ENCODE measurements around the gene RNF217.
"Not testable (repeated sequence)": the region's sequence is repeated elsewhere in the genome, so short reads cannot be mapped to it uniquely, and the experiment has no call there.

RNF217 gene

GRCh38 chr6:125013938-125014660 is 51.9 kb downstream of the RNF217 start:
- no peak for DNase-seq (ENCODE audit: low read depth)

- DNase-seq (ENCODE audit: low read depth) = no peak
Observed at GRCh38 chr6:125014661-125014957, 52.4 kb downstream of the RNF217 start.

GRCh38 chr6:125015152-125015551 is 52.9 kb downstream of the RNF217 start:
- DNase-seq (ENCODE audit: low read depth) = no peak

- DNase-seq (ENCODE audit: low read depth) = no peak
Observed at GRCh38 chr6:125018136-125018535, 55.9 kb downstream of the RNF217 start.

GRCh38 chr6:125019281-125019680 is 57.0 kb downstream of the RNF217 start:
- no peak for DNase-seq (ENCODE audit: low read depth)

- DNase-seq (ENCODE audit: low read depth) = no peak
Observed at GRCh38 chr6:125019918-125020317, 57.7 kb downstream of the RNF217 start.

- DNase-seq (ENCODE audit: low read depth) = no peak
Observed at GRCh38 chr6:125020385-125020784, 58.1 kb downstream of the RNF217 start.

- DNase-seq (ENCODE audit: low read depth) = no peak
Observed at GRCh38 chr6:125022391-125022989, 60.3 kb downstream of the RNF217 start.

GRCh38 chr6:125025164-125025854 is 63.1 kb downstream of the RNF217 start:
- DNase-seq (ENCODE audit: low read depth) = no peak

GRCh38 chr6:125027287-125027686 is 65.0 kb downstream of the RNF217 start:
- no peak for DNase-seq (ENCODE audit: low read depth)

GRCh38 chr6:125030969-125031368 is 68.7 kb downstream of the RNF217 start:
- DNase-seq (ENCODE audit: low read depth) = no peak

- no peak for DNase-seq (ENCODE audit: low read depth)
Observed at GRCh38 chr6:125031385-125031784, 69.1 kb downstream of the RNF217 start.

- DNase-seq (ENCODE audit: low read depth) = not testable (repeated sequence)
Observed at GRCh38 chr6:125034929-125035328, 72.7 kb downstream of the RNF217 start.

GRCh38 chr6:125036486-125036885 is 74.2 kb downstream of the RNF217 start:
- not testable (repeated sequence) for DNase-seq (ENCODE audit: low read depth)

GRCh38 chr6:125037827-125038226 is 75.6 kb downstream of the RNF217 start:
- no peak for DNase-seq (ENCODE audit: low read depth)

GRCh38 chr6:125038925-125039324 is 76.7 kb downstream of the RNF217 start:
- DNase-seq (ENCODE audit: low read depth) = no peak

- DNase-seq (ENCODE audit: low read depth) = no peak
Observed at GRCh38 chr6:125041740-125042459, 79.7 kb downstream of the RNF217 start.

GRCh38 chr6:125044066-125044465 is 81.8 kb downstream of the RNF217 start:
- DNase-seq (ENCODE audit: low read depth) = no peak

GRCh38 chr6:125044667-125045066 is 82.4 kb downstream of the RNF217 start:
- DNase-seq (ENCODE audit: low read depth) = no peak

GRCh38 chr6:125046107-125046925 is 84.1 kb downstream of the RNF217 start:
- no peak for DNase-seq (ENCODE audit: low read depth)

- no peak for DNase-seq (ENCODE audit: low read depth)
Observed at GRCh38 chr6:125048274-125048673, 86.0 kb downstream of the RNF217 start.

Data from stimulated activated CD8-positive, alpha-beta memory T cell treated with anti-CD3 and anti-CD28 coated beads, Interleukin-7, amount 100 ng/mL, for 24 hours (primary cell).